HL-60 (cell line): Measurements from ENCODE around the gene PALLD.

Experiments
- GABPA ChIP-seq: IDR thresholded peaks from 2 replicates; pipeline ENCODE4 v1.6.1; 2012; ENCODE audit warnings: low read depth
- POLR2AphosphoS5 ChIP-seq: IDR thresholded peaks from 2 replicates; pipeline ENCODE4 v1.6.1; 2012; ENCODE audit warnings: low read depth
- SPI1 ChIP-seq: IDR thresholded peaks from 2 replicates; pipeline ENCODE4 v1.6.1; 2012; ENCODE audit warnings: low read depth, mild to moderate bottlenecking, borderline replicate concordance
- TF ChIP-seq, protein P1 (sequence below): IDR thresholded peaks from one replicate; pipeline ENCODE4 v1.5.1; 2011; ENCODE audit warnings: low read length, control low read depth, inconsistent platforms; ENCODE audit not compliant: insufficient read depth
- TF ChIP-seq, protein P2 (sequence below): IDR thresholded peaks from 2 replicates; pipeline ENCODE4 v1.6.1; 2012; ENCODE audit warnings: low read depth; ENCODE audit not compliant: insufficient replicate concordance

DNA sequence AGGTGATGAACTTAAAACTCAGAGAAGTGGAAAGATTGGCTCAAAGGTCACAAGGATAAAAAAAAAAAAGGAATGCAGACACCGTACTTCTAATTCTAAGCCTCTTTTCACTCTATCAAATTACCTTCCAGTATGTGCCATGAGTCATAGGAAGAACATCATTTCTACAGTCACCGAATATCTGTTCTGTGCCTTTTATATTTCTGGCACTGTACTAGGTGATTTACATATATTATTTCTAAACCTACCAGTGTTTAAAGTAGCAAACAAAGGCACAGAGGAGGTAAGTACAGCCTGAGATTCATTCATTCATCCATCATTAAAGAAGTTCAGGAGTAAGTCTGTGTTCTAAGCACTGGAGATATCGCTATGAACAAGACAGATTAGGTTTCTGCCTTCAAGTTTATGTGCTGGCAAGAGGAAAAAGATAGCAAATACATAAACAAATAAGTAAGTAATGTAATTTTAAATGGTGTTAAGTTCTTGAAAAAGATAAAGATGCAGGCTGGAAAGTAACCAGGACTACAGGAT lies 65.3 kb downstream of the PALLD start:
- no peak for TF ChIP-seq POLR2AphosphoS5
- TF ChIP-seq, protein P1, sequence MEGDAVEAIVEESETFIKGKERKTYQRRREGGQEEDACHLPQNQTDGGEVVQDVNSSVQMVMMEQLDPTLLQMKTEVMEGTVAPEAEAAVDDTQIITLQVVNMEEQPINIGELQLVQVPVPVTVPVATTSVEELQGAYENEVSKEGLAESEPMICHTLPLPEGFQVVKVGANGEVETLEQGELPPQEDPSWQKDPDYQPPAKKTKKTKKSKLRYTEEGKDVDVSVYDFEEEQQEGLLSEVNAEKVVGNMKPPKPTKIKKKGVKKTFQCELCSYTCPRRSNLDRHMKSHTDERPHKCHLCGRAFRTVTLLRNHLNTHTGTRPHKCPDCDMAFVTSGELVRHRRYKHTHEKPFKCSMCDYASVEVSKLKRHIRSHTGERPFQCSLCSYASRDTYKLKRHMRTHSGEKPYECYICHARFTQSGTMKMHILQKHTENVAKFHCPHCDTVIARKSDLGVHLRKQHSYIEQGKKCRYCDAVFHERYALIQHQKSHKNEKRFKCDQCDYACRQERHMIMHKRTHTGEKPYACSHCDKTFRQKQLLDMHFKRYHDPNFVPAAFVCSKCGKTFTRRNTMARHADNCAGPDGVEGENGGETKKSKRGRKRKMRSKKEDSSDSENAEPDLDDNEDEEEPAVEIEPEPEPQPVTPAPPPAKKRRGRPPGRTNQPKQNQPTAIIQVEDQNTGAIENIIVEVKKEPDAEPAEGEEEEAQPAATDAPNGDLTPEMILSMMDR = no peak
- TF ChIP-seq GABPA = no peak
- TF ChIP-seq, protein P2, sequence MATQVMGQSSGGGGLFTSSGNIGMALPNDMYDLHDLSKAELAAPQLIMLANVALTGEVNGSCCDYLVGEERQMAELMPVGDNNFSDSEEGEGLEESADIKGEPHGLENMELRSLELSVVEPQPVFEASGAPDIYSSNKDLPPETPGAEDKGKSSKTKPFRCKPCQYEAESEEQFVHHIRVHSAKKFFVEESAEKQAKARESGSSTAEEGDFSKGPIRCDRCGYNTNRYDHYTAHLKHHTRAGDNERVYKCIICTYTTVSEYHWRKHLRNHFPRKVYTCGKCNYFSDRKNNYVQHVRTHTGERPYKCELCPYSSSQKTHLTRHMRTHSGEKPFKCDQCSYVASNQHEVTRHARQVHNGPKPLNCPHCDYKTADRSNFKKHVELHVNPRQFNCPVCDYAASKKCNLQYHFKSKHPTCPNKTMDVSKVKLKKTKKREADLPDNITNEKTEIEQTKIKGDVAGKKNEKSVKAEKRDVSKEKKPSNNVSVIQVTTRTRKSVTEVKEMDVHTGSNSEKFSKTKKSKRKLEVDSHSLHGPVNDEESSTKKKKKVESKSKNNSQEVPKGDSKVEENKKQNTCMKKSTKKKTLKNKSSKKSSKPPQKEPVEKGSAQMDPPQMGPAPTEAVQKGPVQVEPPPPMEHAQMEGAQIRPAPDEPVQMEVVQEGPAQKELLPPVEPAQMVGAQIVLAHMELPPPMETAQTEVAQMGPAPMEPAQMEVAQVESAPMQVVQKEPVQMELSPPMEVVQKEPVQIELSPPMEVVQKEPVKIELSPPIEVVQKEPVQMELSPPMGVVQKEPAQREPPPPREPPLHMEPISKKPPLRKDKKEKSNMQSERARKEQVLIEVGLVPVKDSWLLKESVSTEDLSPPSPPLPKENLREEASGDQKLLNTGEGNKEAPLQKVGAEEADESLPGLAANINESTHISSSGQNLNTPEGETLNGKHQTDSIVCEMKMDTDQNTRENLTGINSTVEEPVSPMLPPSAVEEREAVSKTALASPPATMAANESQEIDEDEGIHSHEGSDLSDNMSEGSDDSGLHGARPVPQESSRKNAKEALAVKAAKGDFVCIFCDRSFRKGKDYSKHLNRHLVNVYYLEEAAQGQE = no peak
- no peak for TF ChIP-seq SPI1
